Activated naive CD8-positive, alpha-beta T cell (primary cell): ENCODE data around the gene BCAS3.

Experiments used
- H3K27ac Mint-ChIP-seq: one replicate; pipeline ENCODE4 v1.8.0; 2021; ENCODE audit warnings: mixed read lengths
- H3K27me3 Mint-ChIP-seq: one replicate; pipeline ENCODE4 v1.8.0; 2021; ENCODE audit warnings: mixed read lengths
- H3K36me3 Mint-ChIP-seq: one replicate; pipeline ENCODE4 v1.8.0; 2021; ENCODE audit warnings: mixed read lengths
- H3K4me1 Mint-ChIP-seq: one replicate; pipeline ENCODE4 v1.8.0; 2021; ENCODE audit warnings: low read depth, mixed read lengths
- H3K4me3 Mint-ChIP-seq: one replicate; pipeline ENCODE4 v1.8.0; 2021; ENCODE audit warnings: mild to moderate bottlenecking, mixed read lengths
- H3K9me3 Mint-ChIP-seq: one replicate; pipeline ENCODE4 v1.8.0; 2021; ENCODE audit warnings: low read depth, mixed read lengths

The BCAS3 gene

GRCh38 chr17:61388561-61389356 lies 711.1 kb downstream of the BCAS3 start:
- H3K9me3 Mint-ChIP-seq = no peaks in the 10 kb centered on the region
- H3K4me1 Mint-ChIP-seq = peaks cover 2% of the 10 kb centered on the region
- H3K36me3 Mint-ChIP-seq = peaks cover 6% of the 10 kb centered on the region
- no peak overlapping the region for H3K4me3 Mint-ChIP-seq
- H3K27ac Mint-ChIP-seq = no peak overlapping the region
- peaks cover 10% of the 10 kb centered on the region for H3K27me3 Mint-ChIP-seq

GRCh38 chr17:61389670-61390478 lies 712.2 kb downstream of the BCAS3 start:
- no peak overlapping the region for H3K27ac Mint-ChIP-seq
- peaks cover 6% of the 10 kb centered on the region for H3K36me3 Mint-ChIP-seq
- no peaks in the 10 kb centered on the region for H3K9me3 Mint-ChIP-seq
- H3K4me1 Mint-ChIP-seq = peaks cover 2% of the 10 kb centered on the region
- H3K4me3 Mint-ChIP-seq = no peak overlapping the region
- peaks cover 10% of the 10 kb centered on the region for H3K27me3 Mint-ChIP-seq

GRCh38 chr17:61390479-61390791 lies 712.8 kb downstream of the BCAS3 start:
- Mint-ChIP-seq H3K9me3 (no peaks in the 10 kb centered on the region), H3K4me1 (peaks cover 4% of the 10 kb centered on the region)

DNA sequence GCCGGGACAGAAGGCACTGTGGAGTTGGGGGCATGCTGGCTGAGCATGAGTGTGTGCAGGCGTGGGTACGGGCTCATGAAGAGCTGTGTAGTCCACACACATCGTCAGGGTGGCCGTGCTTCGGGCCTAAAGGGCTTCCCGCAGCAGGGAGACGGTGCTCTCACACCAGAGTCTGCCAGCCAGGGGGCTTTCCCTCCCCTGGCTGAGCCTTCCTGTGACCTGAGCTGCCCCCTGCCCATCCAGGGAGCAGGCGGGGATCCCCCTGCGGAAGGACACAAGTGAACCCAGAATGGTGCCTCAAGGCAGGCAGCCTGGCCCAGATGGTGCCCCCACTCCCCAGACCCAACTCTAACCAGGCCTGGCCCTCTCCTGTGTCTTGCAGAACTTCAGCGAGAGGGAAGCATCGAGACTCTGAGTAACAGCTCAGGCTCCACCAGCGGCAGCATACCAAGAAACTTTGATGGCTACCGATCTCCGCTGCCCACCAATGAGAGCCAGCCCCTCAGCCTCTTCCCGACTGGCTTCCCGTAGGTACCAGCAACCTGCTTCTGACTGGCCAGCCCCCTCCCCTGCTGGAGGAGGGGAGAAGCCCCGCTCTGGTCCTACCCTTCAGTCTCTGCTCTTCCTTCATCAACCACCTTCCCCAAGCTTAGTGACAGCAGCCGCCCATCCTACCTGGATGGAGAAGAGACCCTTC lies 714.1 kb downstream of the BCAS3 start:
- no peaks in the 10 kb centered on the region for H3K9me3 Mint-ChIP-seq
- peaks cover 4% of the 10 kb centered on the region for H3K4me1 Mint-ChIP-seq
- peaks cover 14% of the 10 kb centered on the region for H3K27me3 Mint-ChIP-seq
- no peak overlapping the region for H3K4me3 Mint-ChIP-seq
- no peak overlapping the region for H3K27ac Mint-ChIP-seq
- H3K36me3 Mint-ChIP-seq = peaks cover 6% of the 10 kb centered on the region

More at GRCh38 chr17:61390479-61390791, 712.8 kb downstream of the BCAS3 start:
- peaks cover 12% of the 10 kb centered on the region for H3K27me3 Mint-ChIP-seq
- peaks cover 6% of the 10 kb centered on the region for H3K36me3 Mint-ChIP-seq
- no peak overlapping the region for H3K4me3 Mint-ChIP-seq
- H3K27ac Mint-ChIP-seq = no peak overlapping the region

DNA sequence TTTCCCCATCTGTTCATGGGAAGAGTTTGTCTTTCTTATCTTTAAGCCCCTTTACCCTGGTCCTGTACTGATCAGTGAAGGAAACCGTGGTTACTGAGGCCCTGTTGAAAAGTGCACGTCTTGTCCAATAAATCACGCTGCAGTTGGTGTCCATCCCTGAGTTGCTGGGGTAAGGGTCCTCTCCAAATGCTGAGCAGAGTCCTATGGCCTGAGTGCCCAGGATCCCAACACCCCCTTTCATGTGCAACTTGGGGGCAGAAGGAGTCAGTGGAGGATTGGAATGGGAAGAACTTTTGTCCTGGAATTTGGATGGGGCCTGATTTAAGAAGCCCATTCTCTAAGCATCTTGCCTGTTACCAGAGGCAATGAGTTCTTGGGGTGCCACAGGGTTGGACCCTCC lies 715.0 kb downstream of the BCAS3 start:
- Mint-ChIP-seq H3K27ac (no peak overlapping the region), H3K27me3 (peaks cover 14% of the 10 kb centered on the region), H3K4me3 (no peak overlapping the region), H3K36me3 (peaks cover 6% of the 10 kb centered on the region), H3K4me1 (peaks cover 6% of the 10 kb centered on the region), H3K9me3 (no peaks in the 10 kb centered on the region)

DNA sequence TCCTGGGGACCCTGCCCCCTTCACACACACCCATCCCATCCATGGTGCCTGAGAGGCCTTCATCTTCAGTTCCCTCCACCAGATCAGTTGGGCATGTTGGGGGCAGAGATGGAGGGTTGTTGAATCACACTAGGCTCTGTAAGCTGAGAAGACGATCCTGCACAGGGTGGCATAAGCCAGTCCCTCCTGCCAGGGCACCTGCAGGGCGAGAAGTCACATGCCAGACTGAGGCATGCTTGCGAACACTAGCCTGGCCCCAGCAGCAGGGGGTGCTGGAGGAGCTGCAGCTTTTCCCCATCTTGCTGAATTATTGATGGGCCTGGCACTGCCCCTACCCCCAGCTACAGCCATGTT lies 715.9 kb downstream of the BCAS3 start:
- H3K4me3 Mint-ChIP-seq = no peak overlapping the region
- H3K27me3 Mint-ChIP-seq = peaks cover 17% of the 10 kb centered on the region
- no peaks in the 10 kb centered on the region for H3K9me3 Mint-ChIP-seq
- peaks cover 6% of the 10 kb centered on the region for H3K36me3 Mint-ChIP-seq
- H3K27ac Mint-ChIP-seq = no peak overlapping the region
- H3K4me1 Mint-ChIP-seq = peaks cover 14% of the 10 kb centered on the region

- Mint-ChIP-seq H3K4me1 (peaks cover 16% of the 10 kb centered on the region), H3K27me3 (peaks cover 19% of the 10 kb centered on the region), H3K27ac (no peak overlapping the region), H3K9me3 (no peaks in the 10 kb centered on the region), H3K36me3 (peaks cover 6% of the 10 kb centered on the region), H3K4me3 (no peak overlapping the region)
Observed at GRCh38 chr17:61393904-61394629, 716.4 kb downstream of the BCAS3 start.

GRCh38 chr17:61394630-61395408 lies 717.2 kb downstream of the BCAS3 start:
- H3K4me3 Mint-ChIP-seq = no peak overlapping the region
- H3K27ac Mint-ChIP-seq = no peak overlapping the region
- H3K36me3 Mint-ChIP-seq = peaks cover 6% of the 10 kb centered on the region
- H3K4me1 Mint-ChIP-seq = peaks cover 14% of the 10 kb centered on the region
- peaks cover 17% of the 10 kb centered on the region for H3K27me3 Mint-ChIP-seq
- H3K9me3 Mint-ChIP-seq = no peaks in the 10 kb centered on the region

DNA sequence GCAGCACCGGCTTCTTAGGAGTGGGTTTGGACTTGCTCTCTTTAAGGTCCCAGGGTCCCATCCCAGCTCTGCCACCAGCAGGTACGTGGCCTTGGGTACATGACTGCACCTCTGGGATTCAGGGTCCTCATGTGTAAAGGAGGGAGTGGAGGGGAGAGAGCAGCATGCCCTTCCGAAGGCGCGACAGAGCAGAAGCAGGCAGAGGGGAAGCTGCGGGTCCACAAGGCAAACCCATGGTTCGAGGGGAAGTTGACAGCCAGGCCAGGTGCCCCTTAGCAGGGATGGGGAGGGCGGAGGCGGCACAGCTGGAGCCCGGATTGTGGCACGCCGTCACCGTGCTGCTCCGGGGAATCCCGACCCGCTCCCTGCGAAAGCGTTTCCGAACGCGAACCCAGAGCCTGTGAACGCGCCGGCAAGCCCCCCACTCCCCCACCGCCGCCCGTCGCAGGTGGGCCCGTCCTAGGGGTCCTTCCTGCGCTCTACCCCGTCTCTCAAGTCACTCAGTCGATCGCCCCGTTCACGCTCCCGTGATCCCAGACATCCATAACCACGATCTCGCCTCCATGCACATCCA lies 717.8 kb downstream of the BCAS3 start:
- Mint-ChIP-seq H3K9me3 (no peaks in the 10 kb centered on the region), H3K27ac (peak overlapping the region; percentile 61), H3K36me3 (peaks cover 6% of the 10 kb centered on the region), H3K4me1 (peaks cover 14% of the 10 kb centered on the region), H3K4me3 (no peak overlapping the region), H3K27me3 (peaks cover 17% of the 10 kb centered on the region)

DNA sequence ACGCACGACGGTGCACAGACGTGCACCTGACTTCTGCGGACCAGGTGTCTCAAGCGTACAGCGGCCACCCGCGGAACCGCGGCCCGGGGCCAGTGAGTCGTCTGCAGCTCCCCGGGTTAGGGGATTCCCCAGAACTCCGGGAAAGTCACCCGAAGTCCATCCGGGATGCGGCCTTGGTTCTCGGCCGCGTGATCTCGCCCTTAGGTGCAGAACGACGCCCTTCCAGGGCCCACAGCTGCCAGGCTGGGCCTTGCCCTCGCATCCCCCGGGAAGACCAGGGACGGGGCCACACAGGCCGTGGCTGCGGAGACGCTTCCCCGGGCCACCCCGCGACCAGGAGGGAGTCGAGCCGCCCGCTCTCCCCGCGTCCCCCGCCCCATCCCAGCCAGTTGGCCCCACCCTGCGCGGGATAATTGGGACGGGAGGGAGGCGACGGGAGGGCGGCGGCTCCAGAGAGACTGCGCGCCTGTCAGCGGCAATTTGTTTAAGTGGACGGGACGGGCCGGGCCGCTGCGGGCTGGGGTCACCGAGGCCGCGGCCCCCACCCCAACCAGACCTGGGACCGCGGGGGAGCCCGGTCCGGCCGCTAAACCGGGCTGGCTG lies 718.4 kb downstream of the BCAS3 start:
- Mint-ChIP-seq H3K36me3 (peaks cover 6% of the 10 kb centered on the region), H3K4me3 (no peak overlapping the region)

DNA sequence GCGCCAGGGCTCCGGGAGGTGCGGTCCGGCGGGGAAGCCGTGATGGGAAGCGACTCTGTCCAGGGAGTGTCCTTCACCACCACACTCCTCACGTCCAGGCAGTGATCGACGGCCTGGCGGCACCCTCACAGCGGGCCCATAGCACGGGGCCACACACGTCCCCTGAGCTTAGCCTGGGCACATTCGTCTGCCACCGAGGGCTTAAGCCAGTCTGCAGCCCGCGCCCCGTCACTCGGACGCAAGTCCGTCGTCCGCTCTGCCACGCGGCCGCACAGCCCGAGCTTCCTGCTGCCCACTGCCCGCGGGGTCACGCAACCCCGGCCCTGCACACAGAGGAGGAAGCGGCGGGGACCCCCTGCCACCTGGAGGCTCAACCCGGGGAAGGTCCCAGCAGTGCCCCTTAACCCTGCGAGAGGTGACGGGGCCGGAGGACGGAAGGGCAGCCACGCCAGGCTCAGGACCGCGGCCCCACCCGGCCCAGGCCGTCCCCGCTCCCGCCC lies 719.0 kb downstream of the BCAS3 start:
- H3K9me3 Mint-ChIP-seq = no peaks in the 10 kb centered on the region
- peaks cover 23% of the 10 kb centered on the region for H3K4me1 Mint-ChIP-seq
- no peak overlapping the region for H3K27ac Mint-ChIP-seq
- H3K27me3 Mint-ChIP-seq = peaks cover 23% of the 10 kb centered on the region
- peaks cover 6% of the 10 kb centered on the region for H3K36me3 Mint-ChIP-seq
- no peak overlapping the region for H3K4me3 Mint-ChIP-seq

More for the DNA sequence above, 718.4 kb downstream of the BCAS3 start:
- Mint-ChIP-seq H3K27me3 (peaks cover 18% of the 10 kb centered on the region), H3K27ac (no peak overlapping the region), H3K4me1 (peaks cover 18% of the 10 kb centered on the region), H3K9me3 (no peaks in the 10 kb centered on the region)

- H3K4me1 Mint-ChIP-seq = peaks cover 24% of the 10 kb centered on the region
- no peak overlapping the region for H3K27ac Mint-ChIP-seq
- H3K27me3 Mint-ChIP-seq = peaks cover 25% of the 10 kb centered on the region
- no peaks in the 10 kb centered on the region for H3K9me3 Mint-ChIP-seq
- peaks cover 3% of the 10 kb centered on the region for H3K36me3 Mint-ChIP-seq
- H3K4me3 Mint-ChIP-seq = no peak overlapping the region
Observed at GRCh38 chr17:61397086-61397842, 719.6 kb downstream of the BCAS3 start.

DNA sequence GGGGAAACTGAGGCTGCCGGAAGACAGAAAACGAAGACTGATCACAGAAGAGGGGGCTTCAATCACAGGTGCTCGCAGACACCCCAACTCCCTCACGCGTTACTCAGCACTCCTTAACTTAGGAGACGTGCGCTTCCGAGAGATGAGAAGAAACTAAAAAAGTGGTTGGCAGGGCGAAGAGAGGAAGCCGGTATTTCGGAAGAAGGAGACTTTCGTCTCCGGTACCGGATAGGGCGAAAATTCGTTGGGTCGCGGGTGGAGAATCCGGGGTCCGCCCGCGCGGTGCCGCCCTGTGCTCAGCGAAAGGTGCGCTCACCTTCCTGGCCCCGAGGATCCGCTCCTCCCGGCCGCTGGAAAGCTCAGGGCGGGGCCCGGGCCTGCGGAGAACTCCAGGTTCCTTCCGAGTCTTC lies 721.1 kb downstream of the BCAS3 start:
- H3K4me1 Mint-ChIP-seq = peaks cover 37% of the 10 kb centered on the region
- H3K27me3 Mint-ChIP-seq = peaks cover 29% of the 10 kb centered on the region
- H3K36me3 Mint-ChIP-seq = no peaks in the 10 kb centered on the region
- no peaks in the 10 kb centered on the region for H3K9me3 Mint-ChIP-seq
- no peak overlapping the region for H3K27ac Mint-ChIP-seq
- peak overlapping the region; percentile 81 for H3K4me3 Mint-ChIP-seq
